GM23338 (cell line): ENCODE data around the gene SNTG2. TPM values are rescaled to one million over a fixed set of nuclear protein-coding genes. Genes with fewer than 3 reads are reported as not detected.

Experiments
- ATAC-seq: fragments of 200-7000 bp; cut with Tn5 transposase; 3 replicates; pipeline ENCODE4 v1.9.1; 2020
- DNase-seq: peaks from one replicate; pipeline ENCODE4 v3.0.0-alpha.2; 2015; ENCODE audit warnings: low spot score
- H2AFZ ChIP-seq: fragments of 200-600 bp; sonication (generic); 2 replicates; pipeline ENCODE4 v1.8.0; 2016; ENCODE audit warnings: antibody characterized with exemption, mild to moderate bottlenecking, moderate library complexity
- H3F3A ChIP-seq: fragments of 200-600 bp; sonication (generic); replicated peaks from 2 replicates; pipeline ENCODE4 v1.8.0; 2017; ENCODE audit warnings: antibody characterized with exemption, mixed run types, low read depth
- H3K27ac ChIP-seq: fragments of 200-600 bp; sonication (generic); 2 replicates; pipeline ENCODE4 v1.6.1; 2016; ENCODE audit warnings: low read depth
- H3K27me3 ChIP-seq: fragments of 200-600 bp; sonication (generic); 2 replicates; pipeline ENCODE4 v1.8.0; 2016; ENCODE audit warnings: mild to moderate bottlenecking, mixed run types, moderate library complexity; ENCODE audit not compliant: insufficient read depth
- H3K36me3 ChIP-seq: fragments of 200-600 bp; sonication (generic); 2 replicates; pipeline ENCODE4 v1.8.0; 2016; ENCODE audit warnings: mild to moderate bottlenecking; ENCODE audit not compliant: insufficient read depth
- H3K4me1 ChIP-seq: fragments of 200-600 bp; sonication (generic); 2 replicates; pipeline ENCODE4 v1.8.0; 2016; ENCODE audit warnings: mild to moderate bottlenecking, moderate library complexity; ENCODE audit not compliant: insufficient read depth
- H3K4me2 ChIP-seq: fragments of 200-600 bp; sonication (generic); 2 replicates; pipeline ENCODE4 v1.7.1; 2017; ENCODE audit warnings: mixed run types
- H3K4me3 ChIP-seq: fragments of 200-600 bp; sonication (generic); 2 replicates; pipeline ENCODE4 v1.6.1; 2016; ENCODE audit warnings: mixed run types
- H3K79me2 ChIP-seq: fragments of 200-600 bp; sonication (generic); replicated peaks from 2 replicates; pipeline ENCODE4 v1.8.0; 2017; ENCODE audit warnings: mild to moderate bottlenecking; ENCODE audit not compliant: insufficient read depth
- H3K9me2 ChIP-seq: fragments of 200-600 bp; sonication (generic); 2 replicates; pipeline ENCODE4 v1.8.0; 2017; ENCODE audit not compliant: insufficient read depth
- H4K20me1 ChIP-seq: fragments of 200-600 bp; sonication (generic); replicated peaks from 2 replicates; pipeline ENCODE4 v1.8.0; 2017; ENCODE audit warnings: mild to moderate bottlenecking; ENCODE audit not compliant: insufficient read depth
- H3K27ac Mint-ChIP-seq: 2 replicates; pipeline ENCODE4 v1.8.0; 2020; ENCODE audit warnings: inconsistent platforms, mild to moderate bottlenecking, moderate library complexity, mixed read lengths
- H3K27me3 Mint-ChIP-seq: 3 replicates; pipeline ENCODE4 v1.8.0; 2022; ENCODE audit warnings: low read depth, mild to moderate bottlenecking, moderate library complexity, mixed read lengths, inconsistent platforms; ENCODE audit not compliant: insufficient read depth, poor library complexity
- H3K36me3 Mint-ChIP-seq: 3 replicates; pipeline ENCODE4 v1.8.0; 2021; ENCODE audit warnings: low read depth, mild to moderate bottlenecking, inconsistent platforms, moderate library complexity, mixed read lengths
- H3K4me1 Mint-ChIP-seq: 3 replicates; pipeline ENCODE4 v1.8.0; 2020; ENCODE audit warnings: mild to moderate bottlenecking, inconsistent platforms, mixed read lengths
- H3K4me3 Mint-ChIP-seq: 3 replicates; pipeline ENCODE4 v1.8.0; 2021; ENCODE audit warnings: moderate library complexity, mild to moderate bottlenecking, inconsistent platforms, mixed read lengths
- H3K9me3 Mint-ChIP-seq: 3 replicates; pipeline ENCODE4 v1.8.0; 2020; ENCODE audit warnings: moderate library complexity, mild to moderate bottlenecking, inconsistent platforms, mixed read lengths
- CREB1 ChIP-seq: fragments of 250-450 bp; sonication (Bioruptor Pico); IDR thresholded peaks from 2 replicates; pipeline ENCODE4 v1.5.0; 2020; ENCODE audit warnings: low read depth, mild to moderate bottlenecking, moderate library complexity
- CTCF ChIP-seq, 2 experiments: fragments of 200-600 bp in 1 of 2; sonication (generic) in 1 of 2; conservative IDR thresholded peaks; 2 replicates each; pipeline versions ENCODE4 v1.5.1 to v1.6.1; 2016 to 2017; ENCODE audit warnings: antibody characterized with exemption in 2 of 2, low read depth in 2 of 2, mild to moderate bottlenecking in 2 of 2, moderate library complexity in 1 of 2
- ETS1 ChIP-seq: IDR thresholded peaks from 2 replicates; pipeline ENCODE4 v1.6.1; 2016; ENCODE audit warnings: antibody characterized with exemption
- EZH2 ChIP-seq: fragments of 200-600 bp; sonication (generic); IDR thresholded peaks from one replicate; pipeline ENCODE4 v1.8.0; 2017; ENCODE audit warnings: antibody characterized with exemption, mild to moderate bottlenecking, low read depth; ENCODE audit not compliant: unreplicated experiment
- EZH2phosphoT487 ChIP-seq: fragments of 200-600 bp; sonication (generic); IDR thresholded peaks from one replicate; pipeline ENCODE4 v1.8.1; 2018; ENCODE audit warnings: antibody characterized with exemption; ENCODE audit not compliant: unreplicated experiment
- JUNB ChIP-seq: IDR thresholded peaks from one replicate; pipeline ENCODE4 v1.6.1; 2016; ENCODE audit warnings: antibody characterized with exemption; ENCODE audit not compliant: unreplicated experiment
- NANOG ChIP-seq: IDR thresholded peaks from 2 replicates; pipeline ENCODE4 v1.6.1; 2016; ENCODE audit warnings: antibody characterized with exemption, borderline replicate concordance
- POLR2AphosphoS5 ChIP-seq: IDR thresholded peaks from 2 replicates; pipeline ENCODE4 v1.6.1; 2016; ENCODE audit warnings: antibody characterized with exemption, low read depth
- REST ChIP-seq: IDR thresholded peaks from one replicate; pipeline ENCODE4 v1.6.1; 2018; ENCODE audit warnings: antibody characterized with exemption; ENCODE audit not compliant: unreplicated experiment
- STAT1 ChIP-seq: IDR thresholded peaks from one replicate; pipeline ENCODE4 v1.6.1; 2016; ENCODE audit warnings: antibody characterized with exemption; ENCODE audit not compliant: unreplicated experiment
- ZNF114 ChIP-seq: fragments of 250-450 bp; sonication (Bioruptor Pico); IDR thresholded peaks from 2 replicates; pipeline ENCODE4 v1.5.0; 2020; ENCODE audit warnings: mild to moderate bottlenecking, moderate library complexity
- ZNF331 ChIP-seq: fragments of 250-450 bp; sonication (Bioruptor Pico); IDR thresholded peaks from 2 replicates; pipeline ENCODE4 v1.5.0; 2020; ENCODE audit warnings: low read depth, mild to moderate bottlenecking, moderate library complexity
- ZNF462 ChIP-seq: fragments of 250-450 bp; sonication (Bioruptor Pico); IDR thresholded peaks from 2 replicates; pipeline ENCODE4 v1.5.0; 2020; ENCODE audit warnings: mild to moderate bottlenecking, moderate library complexity
- polyA plus RNA-seq: library from polyadenylated mRNA; unstranded; fragments of >200 nt; fragmentation: Nextera tagmentation; extraction: Ambion mirVana; gene quantifications from 2 replicates; pipeline ENCODE4 v1.2.1, GENCODE V29; 2016
- total RNA-seq: library from RNA; depleted of rRNA; stranded (reverse); fragments of >200 nt; shearing (Covaris generic); gene quantifications from 2 replicates; pipeline ENCODE4 v1.2.3, GENCODE V29; 2014

Gene SNTG2
- total and polyA plus RNA-seq, 2 experiments from 2014 or later = 27.5 to 60.4 TPM

DNA sequence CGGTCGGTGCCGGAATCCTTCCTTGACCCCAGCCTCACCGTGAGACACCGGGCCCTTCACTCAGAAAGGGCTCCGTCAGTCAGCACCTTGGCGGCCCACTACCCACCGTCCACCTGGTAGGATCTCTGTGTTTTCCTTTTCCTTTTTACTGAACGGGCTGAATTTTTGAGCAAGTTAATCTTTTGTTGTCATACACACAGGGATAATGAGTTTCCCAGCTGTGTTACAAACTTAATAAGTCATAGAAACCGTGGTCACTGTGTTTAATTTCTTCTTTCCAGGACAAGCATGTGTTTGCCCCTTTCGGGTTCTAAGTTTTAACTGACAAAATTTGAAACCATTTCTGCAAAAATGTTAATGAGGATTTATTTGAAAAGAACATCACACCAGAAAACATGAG is 423.6 kb downstream of the SNTG2 start:
- no peaks in the 10 kb centered on the region; the same call in 1 of the 2 replicates for H4K20me1 ChIP-seq
- no peak for DNase-seq

More for the DNA sequence above, 423.6 kb downstream of the SNTG2 start:
- Histone ChIP-seq H3K27me3 (no peaks in the 10 kb centered on the region), H3K4me1 (no peaks in the 10 kb centered on the region), H3F3A (no peaks in the 10 kb centered on the region), H3K79me2 (no peaks in the 10 kb centered on the region), H3K36me3 (no peaks in the 10 kb centered on the region), H3K4me2 (no peak overlapping the region), H2AFZ (no peak overlapping the region), H3K27ac (no peak overlapping the region), H3K9me2 (no peaks in the 10 kb centered on the region), H3K4me3 (no peak overlapping the region)
- H3K4me1 Mint-ChIP-seq = no peaks in the 10 kb centered on the region
- peaks cover 3% of the 10 kb centered on the region for H3K27me3 Mint-ChIP-seq
- TF ChIP-seq NANOG (no peak), POLR2AphosphoS5 (no peak), CTCF (conservative IDR thresholded peaks at IDR 0.05; ENCODE audit: low read depth in 2 of 2) (no peak), CREB1 (CRISPR knock-in tag) (no peak), REST (no peak), JUNB (no peak), ZNF331 (no peak), ZNF462 (CRISPR knock-in tag) (no peak), STAT1 (no peak), ZNF114 (CRISPR knock-in tag) (no peak), EZH2 (no peak), ETS1 (no peak), EZH2phosphoT487 (no peak)
- H3K4me3 Mint-ChIP-seq = no peak overlapping the region
- no peaks in the 10 kb centered on the region for H3K9me3 Mint-ChIP-seq
- ATAC-seq = no peak
- H3K36me3 Mint-ChIP-seq = no peaks in the 10 kb centered on the region
- no peak overlapping the region for H3K27ac Mint-ChIP-seq
